ENCODE measurements around the gene TENM3. TPM values are rescaled to one million over a fixed set of nuclear protein-coding genes. Genes with fewer than 3 reads are reported as not detected.

Gene TENM3
- total RNA-seq, 1 donor from 2014 or later: 106 TPM

DNA sequence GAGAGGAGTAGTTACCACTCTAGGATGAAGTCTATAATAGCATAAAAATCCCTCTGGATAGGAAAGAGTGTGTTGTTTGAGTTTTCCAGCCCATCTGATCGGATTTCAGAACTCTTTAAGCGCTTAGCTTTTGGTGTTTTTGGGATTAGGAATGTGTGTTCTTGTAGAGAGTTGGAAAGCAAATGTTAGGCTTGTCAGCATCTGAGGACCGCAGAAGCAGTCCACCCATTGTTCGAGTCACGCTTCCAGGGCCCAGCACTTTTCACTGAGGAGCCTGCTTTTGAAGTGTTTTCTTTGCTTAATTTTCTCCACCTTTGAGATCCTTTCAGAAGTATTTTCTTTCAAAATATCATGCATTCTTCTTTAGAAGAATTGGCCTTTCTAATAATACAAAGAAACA lies 306.2 kb downstream of the TENM3 start:
- DNase-seq (ENCODE audit: low spot score in 2 of 2, unreplicated experiment in 2 of 2): no peak
- H3K4me3 Mint-ChIP-seq: no peak overlapping the region
- no peak overlapping the region for H3K27ac Mint-ChIP-seq
- H3K4me1 Mint-ChIP-seq: peaks cover 9% of the 10 kb centered on the region
- no peaks in the 10 kb centered on the region for H3K27me3 Mint-ChIP-seq (ENCODE audit: low read depth)
- no peaks in the 10 kb centered on the region for H3K9me3 Mint-ChIP-seq
- TF ChIP-seq, protein P1, sequence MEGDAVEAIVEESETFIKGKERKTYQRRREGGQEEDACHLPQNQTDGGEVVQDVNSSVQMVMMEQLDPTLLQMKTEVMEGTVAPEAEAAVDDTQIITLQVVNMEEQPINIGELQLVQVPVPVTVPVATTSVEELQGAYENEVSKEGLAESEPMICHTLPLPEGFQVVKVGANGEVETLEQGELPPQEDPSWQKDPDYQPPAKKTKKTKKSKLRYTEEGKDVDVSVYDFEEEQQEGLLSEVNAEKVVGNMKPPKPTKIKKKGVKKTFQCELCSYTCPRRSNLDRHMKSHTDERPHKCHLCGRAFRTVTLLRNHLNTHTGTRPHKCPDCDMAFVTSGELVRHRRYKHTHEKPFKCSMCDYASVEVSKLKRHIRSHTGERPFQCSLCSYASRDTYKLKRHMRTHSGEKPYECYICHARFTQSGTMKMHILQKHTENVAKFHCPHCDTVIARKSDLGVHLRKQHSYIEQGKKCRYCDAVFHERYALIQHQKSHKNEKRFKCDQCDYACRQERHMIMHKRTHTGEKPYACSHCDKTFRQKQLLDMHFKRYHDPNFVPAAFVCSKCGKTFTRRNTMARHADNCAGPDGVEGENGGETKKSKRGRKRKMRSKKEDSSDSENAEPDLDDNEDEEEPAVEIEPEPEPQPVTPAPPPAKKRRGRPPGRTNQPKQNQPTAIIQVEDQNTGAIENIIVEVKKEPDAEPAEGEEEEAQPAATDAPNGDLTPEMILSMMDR (IDR thresholded peaks at IDR 0.05; ENCODE audit: unreplicated experiment): no peak
- H3K36me3 Mint-ChIP-seq: peaks cover 9% of the 10 kb centered on the region

DNA sequence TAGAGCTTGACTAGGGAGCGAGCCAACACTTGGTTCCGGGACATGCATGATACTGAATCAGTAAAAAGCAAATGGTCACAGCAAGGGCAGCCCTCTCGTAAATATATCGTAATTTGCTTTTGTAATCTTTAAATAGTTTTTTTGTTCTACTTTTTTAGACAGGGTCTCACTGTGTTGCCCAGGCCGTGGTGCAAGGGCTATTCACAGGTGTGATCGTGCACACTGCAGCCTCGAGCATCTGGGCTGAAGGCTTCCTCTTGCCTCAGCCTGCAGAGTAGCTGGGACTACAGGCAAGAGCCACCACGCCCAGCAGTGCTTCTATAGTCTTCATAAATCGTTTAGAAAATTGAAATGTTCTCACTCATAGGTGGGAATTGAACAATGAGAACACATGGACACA lies 309.7 kb downstream of the TENM3 start:
- peaks cover 19% of the 10 kb centered on the region for H3K4me1 Mint-ChIP-seq
- H3K36me3 Mint-ChIP-seq: peaks cover 2% of the 10 kb centered on the region
- no peak overlapping the region for H3K4me3 Mint-ChIP-seq
- H3K9me3 Mint-ChIP-seq: peaks cover 3% of the 10 kb centered on the region
- no peaks in the 10 kb centered on the region for H3K27me3 Mint-ChIP-seq (ENCODE audit: low read depth)
- H3K27ac Mint-ChIP-seq: no peak overlapping the region
- no peak for DNase-seq (ENCODE audit: low spot score in 2 of 2, unreplicated experiment in 2 of 2)
- TF ChIP-seq, protein P1 (IDR thresholded peaks at IDR 0.05; ENCODE audit: unreplicated experiment): no peak

DNA sequence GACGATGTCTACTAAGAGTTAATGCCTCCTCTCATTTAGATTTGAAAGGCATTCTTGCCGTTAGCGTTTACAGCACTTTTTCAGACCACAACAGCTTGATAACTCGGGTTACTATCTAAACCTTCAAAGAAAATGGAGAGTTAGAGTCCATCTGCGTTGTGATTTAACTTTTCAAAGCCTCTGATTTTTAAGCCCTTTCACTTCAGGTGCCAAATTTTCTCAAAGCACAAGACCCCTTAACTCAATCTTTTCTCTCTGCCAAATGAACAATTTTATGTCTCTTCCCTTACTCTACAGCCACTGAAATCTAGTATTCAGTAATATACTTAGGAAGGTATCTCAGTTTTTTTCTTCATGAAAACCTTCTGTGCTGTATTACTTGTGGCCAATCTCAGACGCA lies 310.5 kb downstream of the TENM3 start:
- Mint-ChIP-seq H3K4me3 (peak overlapping the region; percentile 18), H3K9me3 (peaks cover 3% of the 10 kb centered on the region), H3K36me3 (no peaks in the 10 kb centered on the region), H3K27ac (peak overlapping the region; percentile 33), H3K4me1 (peaks cover 19% of the 10 kb centered on the region), H3K27me3 (ENCODE audit: low read depth) (no peaks in the 10 kb centered on the region)
- DNase-seq (ENCODE audit: low spot score in 2 of 2, unreplicated experiment in 2 of 2): no peak
- TF ChIP-seq, protein P1 (IDR thresholded peaks at IDR 0.05; ENCODE audit: unreplicated experiment): no peak

DNA sequence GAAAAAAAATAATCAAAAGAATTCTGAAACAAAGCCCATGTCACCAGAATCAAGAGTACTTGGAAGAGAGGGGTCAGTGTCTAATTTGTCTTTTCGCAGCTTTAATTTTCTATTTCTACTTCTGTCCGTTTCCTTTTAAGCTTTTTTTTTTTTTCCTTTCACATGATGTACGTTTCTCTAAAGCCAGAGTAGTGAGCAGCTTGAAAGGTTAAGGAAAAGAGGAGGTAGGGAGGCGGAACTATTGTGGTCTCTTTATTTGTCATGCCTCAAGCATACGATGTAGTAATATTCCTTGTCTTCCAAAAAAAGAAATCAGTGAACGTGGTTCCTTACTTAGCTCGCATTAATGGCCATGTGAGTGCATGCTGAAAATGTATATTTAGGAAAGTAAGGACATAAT lies 311.5 kb downstream of the TENM3 start:
- H3K4me1 Mint-ChIP-seq: peaks cover 19% of the 10 kb centered on the region
- TF ChIP-seq, protein P1 (IDR thresholded peaks at IDR 0.05; ENCODE audit: unreplicated experiment): no peak
- H3K27ac Mint-ChIP-seq: peak overlapping the region; percentile 53
- H3K36me3 Mint-ChIP-seq: no peaks in the 10 kb centered on the region
- DNase-seq (ENCODE audit: low spot score in 2 of 2, unreplicated experiment in 2 of 2): no peak
- peaks cover 3% of the 10 kb centered on the region for H3K9me3 Mint-ChIP-seq
- no peaks in the 10 kb centered on the region for H3K27me3 Mint-ChIP-seq (ENCODE audit: low read depth)
- H3K4me3 Mint-ChIP-seq: no peak overlapping the region

DNA sequence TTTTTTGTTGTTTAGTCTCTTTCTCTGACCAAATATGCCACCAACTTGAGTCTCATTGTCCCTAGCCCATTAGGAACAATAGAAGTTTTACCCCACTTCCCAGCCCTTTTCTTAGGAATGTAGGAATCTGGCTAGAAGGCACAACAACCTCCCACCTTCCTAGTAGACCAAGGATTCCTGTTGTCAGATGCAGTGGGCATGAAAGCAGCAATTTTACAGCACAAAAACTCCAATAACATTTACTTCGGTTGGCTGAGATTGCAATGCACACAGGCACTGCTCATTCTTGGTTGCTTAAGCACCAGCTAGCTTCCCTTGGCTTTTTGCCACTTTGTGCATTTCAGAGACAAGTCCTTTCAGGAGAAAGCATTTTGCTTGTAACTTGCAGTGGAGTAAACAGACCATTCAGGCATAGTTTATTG lies 312.8 kb downstream of the TENM3 start:
- H3K4me1 Mint-ChIP-seq: peaks cover 19% of the 10 kb centered on the region
- TF ChIP-seq, protein P1 (IDR thresholded peaks at IDR 0.05; ENCODE audit: unreplicated experiment): no peak
- no peak overlapping the region for H3K27ac Mint-ChIP-seq
- peaks cover 3% of the 10 kb centered on the region for H3K9me3 Mint-ChIP-seq
- no peaks in the 10 kb centered on the region for H3K27me3 Mint-ChIP-seq (ENCODE audit: low read depth)
- no peak for DNase-seq (ENCODE audit: low spot score in 2 of 2, unreplicated experiment in 2 of 2)
- no peak overlapping the region for H3K4me3 Mint-ChIP-seq
- no peaks in the 10 kb centered on the region for H3K36me3 Mint-ChIP-seq

DNA sequence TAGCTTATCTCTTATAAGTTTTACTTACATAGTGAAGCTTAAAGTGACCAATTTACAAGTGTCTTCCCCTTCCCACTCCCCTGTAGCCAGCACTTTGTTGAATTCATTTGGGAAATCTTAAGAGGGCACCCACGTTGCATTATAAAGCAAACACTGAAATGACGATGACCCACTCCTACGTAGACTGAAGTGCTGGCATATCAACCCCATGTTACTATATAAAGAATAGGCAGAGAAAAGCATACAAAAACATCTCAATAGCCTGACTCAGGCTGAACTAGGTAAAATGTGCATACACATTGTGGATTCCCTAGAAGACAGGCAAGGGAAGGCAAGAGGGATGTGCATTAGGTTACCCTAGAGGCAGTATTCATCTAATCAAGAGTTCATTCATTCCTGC lies 313.4 kb downstream of the TENM3 start:
- peaks cover 19% of the 10 kb centered on the region for H3K4me1 Mint-ChIP-seq
- H3K27ac Mint-ChIP-seq: no peak overlapping the region
- H3K4me3 Mint-ChIP-seq: no peak overlapping the region
- H3K27me3 Mint-ChIP-seq (ENCODE audit: low read depth): no peaks in the 10 kb centered on the region
- no peaks in the 10 kb centered on the region for H3K36me3 Mint-ChIP-seq
- TF ChIP-seq, protein P1 (IDR thresholded peaks at IDR 0.05; ENCODE audit: unreplicated experiment): no peak
- DNase-seq (ENCODE audit: low spot score in 2 of 2, unreplicated experiment in 2 of 2): no peak
- H3K9me3 Mint-ChIP-seq: peaks cover 3% of the 10 kb centered on the region

Data from mesothelial cell of epicardium (in vitro differentiated cells).